ENCODE data around the gene MYO10. TPM values are rescaled to one million over a fixed set of nuclear protein-coding genes. Genes with fewer than 3 reads are reported as not detected.

The MYO10 gene
- total RNA-seq, 2 experiments from 2014 or later: not detected

- no peak overlapping the region for H3K4me3 ChIP-seq (ENCODE audit: low read length)
- H3K27ac ChIP-seq (ENCODE audit: low read depth in 1 of 2, low read length in 2 of 2): no peak overlapping the region
- ATAC-seq (ENCODE audit: poor library complexity): no peak
- DNase-seq: no peak
- no peak for TF ChIP-seq CTCF (IDR thresholded peaks at IDR 0.05)
- H3K27me3 Mint-ChIP-seq: no peaks in the 10 kb centered on the region
- no peaks in the 10 kb centered on the region for H3K9me3 Mint-ChIP-seq
- no peak overlapping the region for H3K4me3 Mint-ChIP-seq
- no peak overlapping the region for H3K27ac Mint-ChIP-seq
- no peaks in the 10 kb centered on the region for H3K27me3 ChIP-seq (ENCODE audit: control insufficient read depth in 1 of 2, insufficient read depth in 2 of 2, low read length in 2 of 2)
- CTCF ChIA-PET: no interaction called here
- no peaks in the 10 kb centered on the region for H3K36me3 Mint-ChIP-seq (ENCODE audit: low read depth)
- intact Hi-C loops (cut with DNase I, micrococcal nuclease): no loop called here
- H3K36me3 ChIP-seq (ENCODE audit: insufficient read depth, low read length): no peaks in the 10 kb centered on the region
- H3K9me3 ChIP-seq (ENCODE audit: control insufficient read depth in 1 of 2, insufficient read depth in 1 of 2, low read length in 2 of 2): peaks cover 0 to 11% of the 10 kb centered on the region in 2 experiments
- no peaks in the 10 kb centered on the region for H3K4me1 Mint-ChIP-seq (ENCODE audit: low read depth)
- POLR2A ChIA-PET: no interaction called here
- H3K4me1 ChIP-seq (ENCODE audit: insufficient read depth, low read length): no peaks in the 10 kb centered on the region
These were observed 42.2 kb upstream of the MYO10 start for GRCh38 chr5:16978296-16978695.

GRCh38 chr5:16976625-16977008, 40.5 kb upstream of the MYO10 start:
- no peak overlapping the region for H3K4me3 Mint-ChIP-seq
- TF ChIP-seq CTCF (IDR thresholded peaks at IDR 0.05): no peak
- no peaks in the 10 kb centered on the region for H3K9me3 Mint-ChIP-seq
- H3K4me1 Mint-ChIP-seq (ENCODE audit: low read depth): no peaks in the 10 kb centered on the region
- ChIA-PET POLR2A (no interaction called here), CTCF (no interaction called here)
- Histone ChIP-seq H3K27me3 (ENCODE audit: control insufficient read depth in 1 of 2, insufficient read depth in 2 of 2, low read length in 2 of 2) (no peaks in the 10 kb centered on the region), H3K27ac (ENCODE audit: low read depth in 1 of 2, low read length in 2 of 2) (no peak overlapping the region), H3K9me3 (ENCODE audit: control insufficient read depth in 1 of 2, insufficient read depth in 1 of 2, low read length in 2 of 2) (peaks cover 0 to 7% of the 10 kb centered on the region in 2 experiments), H3K36me3 (ENCODE audit: insufficient read depth, low read length) (no peaks in the 10 kb centered on the region), H3K4me3 (ENCODE audit: low read length) (no peak overlapping the region), H3K4me1 (ENCODE audit: insufficient read depth, low read length) (no peaks in the 10 kb centered on the region)
- intact Hi-C loops (cut with DNase I, micrococcal nuclease): no loop called here
- H3K36me3 Mint-ChIP-seq (ENCODE audit: low read depth): no peaks in the 10 kb centered on the region
- no peak overlapping the region for H3K27ac Mint-ChIP-seq
- no peaks in the 10 kb centered on the region for H3K27me3 Mint-ChIP-seq
- DNase-seq (no peak), ATAC-seq (ENCODE audit: poor library complexity) (no peak)

- DNase-seq (no peak), ATAC-seq (ENCODE audit: poor library complexity) (no peak)
- H3K27ac ChIP-seq (ENCODE audit: low read depth in 1 of 2, low read length in 2 of 2): no peak overlapping the region
- no peaks in the 10 kb centered on the region for H3K27me3 Mint-ChIP-seq
- intact Hi-C loops (cut with DNase I, micrococcal nuclease): no loop called here
- H3K9me3 ChIP-seq (ENCODE audit: control insufficient read depth in 1 of 2, insufficient read depth in 1 of 2, low read length in 2 of 2): peaks cover 0 to 7% of the 10 kb centered on the region in 2 experiments
- H3K4me3 ChIP-seq (ENCODE audit: low read length): no peak overlapping the region
- ChIA-PET CTCF (no interaction called here), POLR2A (no interaction called here)
- no peak overlapping the region for H3K27ac Mint-ChIP-seq
- no peaks in the 10 kb centered on the region for H3K4me1 Mint-ChIP-seq (ENCODE audit: low read depth)
- H3K27me3 ChIP-seq (ENCODE audit: control insufficient read depth in 1 of 2, insufficient read depth in 2 of 2, low read length in 2 of 2): no peaks in the 10 kb centered on the region
- no peak overlapping the region for H3K4me3 Mint-ChIP-seq
- H3K4me1 ChIP-seq (ENCODE audit: insufficient read depth, low read length): no peaks in the 10 kb centered on the region
- H3K36me3 ChIP-seq (ENCODE audit: insufficient read depth, low read length): no peaks in the 10 kb centered on the region
- no peaks in the 10 kb centered on the region for H3K9me3 Mint-ChIP-seq
- no peak for TF ChIP-seq CTCF (IDR thresholded peaks at IDR 0.05)
- H3K36me3 Mint-ChIP-seq (ENCODE audit: low read depth): no peaks in the 10 kb centered on the region
These were observed 40.0 kb upstream of the MYO10 start for GRCh38 chr5:16975950-16976624.

Data from CD4-positive, alpha-beta T cell (primary cell).